ENCODE results near the gene C7orf33. TPM values are rescaled to one million over a fixed set of nuclear protein-coding genes. Genes with fewer than 3 reads are reported as not detected.

C7orf33 gene
- total RNA-seq, 4 donors from 2014 or later, result not detected

DNA sequence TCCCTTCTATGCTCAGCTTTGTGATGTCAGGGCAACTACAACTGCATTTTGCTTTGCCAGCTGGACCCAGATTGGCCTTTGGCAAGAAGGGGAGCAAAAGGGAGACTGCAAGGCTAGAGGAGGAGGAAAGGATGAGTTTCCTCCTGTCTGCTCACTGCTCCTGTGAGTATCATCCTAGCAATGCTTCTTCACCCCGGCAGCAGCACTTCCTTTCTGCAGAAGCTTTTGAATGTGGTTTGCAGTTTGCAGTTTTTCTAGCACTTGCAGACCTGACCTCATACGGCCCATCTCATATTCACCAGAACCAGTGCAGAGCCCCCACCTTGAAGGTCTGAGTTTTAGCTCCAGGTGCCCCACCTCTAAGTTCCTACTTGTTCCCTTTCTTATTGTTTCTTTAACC lies 14.8 kb downstream of the C7orf33 start:
- Histone ChIP-seq H3K9me3 (no peaks in the 10 kb centered on the region), H3K4me1 (no peaks in the 10 kb centered on the region), H3K4me3 (no peak overlapping the region), H3K27ac (no peak overlapping the region), H3K27me3 (no peaks in the 10 kb centered on the region), H3K36me3 (no peaks in the 10 kb centered on the region)
- intact Hi-C loops (cut with DNase I; ENCODE audit: low total_unique reads), result no loop called here
- TF ChIP-seq, protein P1, sequence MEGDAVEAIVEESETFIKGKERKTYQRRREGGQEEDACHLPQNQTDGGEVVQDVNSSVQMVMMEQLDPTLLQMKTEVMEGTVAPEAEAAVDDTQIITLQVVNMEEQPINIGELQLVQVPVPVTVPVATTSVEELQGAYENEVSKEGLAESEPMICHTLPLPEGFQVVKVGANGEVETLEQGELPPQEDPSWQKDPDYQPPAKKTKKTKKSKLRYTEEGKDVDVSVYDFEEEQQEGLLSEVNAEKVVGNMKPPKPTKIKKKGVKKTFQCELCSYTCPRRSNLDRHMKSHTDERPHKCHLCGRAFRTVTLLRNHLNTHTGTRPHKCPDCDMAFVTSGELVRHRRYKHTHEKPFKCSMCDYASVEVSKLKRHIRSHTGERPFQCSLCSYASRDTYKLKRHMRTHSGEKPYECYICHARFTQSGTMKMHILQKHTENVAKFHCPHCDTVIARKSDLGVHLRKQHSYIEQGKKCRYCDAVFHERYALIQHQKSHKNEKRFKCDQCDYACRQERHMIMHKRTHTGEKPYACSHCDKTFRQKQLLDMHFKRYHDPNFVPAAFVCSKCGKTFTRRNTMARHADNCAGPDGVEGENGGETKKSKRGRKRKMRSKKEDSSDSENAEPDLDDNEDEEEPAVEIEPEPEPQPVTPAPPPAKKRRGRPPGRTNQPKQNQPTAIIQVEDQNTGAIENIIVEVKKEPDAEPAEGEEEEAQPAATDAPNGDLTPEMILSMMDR (IDR thresholded peaks at IDR 0.05), result no peak
- TF ChIP-seq POLR2A (IDR thresholded peaks at IDR 0.05), result no peak
- DNase-seq, result no peak

DNA sequence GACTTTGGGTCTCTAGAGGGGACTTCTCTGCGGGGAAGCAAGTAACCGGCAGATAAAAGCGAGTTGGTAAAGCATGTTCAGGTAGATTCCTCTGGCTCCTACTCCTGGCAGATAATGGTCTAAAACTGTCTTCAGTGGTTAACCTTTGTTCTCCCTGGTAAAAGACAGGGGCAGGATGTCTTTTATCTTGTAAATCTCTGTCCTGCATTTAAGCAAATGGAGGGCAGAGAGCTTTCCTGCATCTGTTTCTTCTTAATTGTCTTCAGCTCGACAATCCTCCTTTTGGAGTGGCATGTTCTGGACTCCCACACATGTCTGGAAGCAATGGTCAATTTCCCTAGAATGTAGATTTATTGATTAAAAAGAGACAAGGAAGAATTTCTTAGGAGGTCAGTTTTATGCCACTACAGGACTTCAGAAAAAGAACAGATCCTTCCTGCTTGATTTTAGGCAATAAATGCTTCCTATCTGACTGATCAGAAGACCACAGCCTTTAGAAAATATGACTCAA lies 16.6 kb downstream of the C7orf33 start:
- no peaks in the 10 kb centered on the region for H3K27me3 ChIP-seq
- intact Hi-C loops (cut with DNase I; ENCODE audit: low total_unique reads), result no loop called here
- TF ChIP-seq POLR2A (IDR thresholded peaks at IDR 0.05), result no peak
- TF ChIP-seq, protein P1 (IDR thresholded peaks at IDR 0.05), result no peak
- H3K4me3 ChIP-seq, result no peak overlapping the region
- no peak overlapping the region for H3K27ac ChIP-seq
- no peaks in the 10 kb centered on the region for H3K9me3 ChIP-seq
- DNase-seq, result no peak
- H3K4me1 ChIP-seq, result no peaks in the 10 kb centered on the region
- no peaks in the 10 kb centered on the region for H3K36me3 ChIP-seq

DNA sequence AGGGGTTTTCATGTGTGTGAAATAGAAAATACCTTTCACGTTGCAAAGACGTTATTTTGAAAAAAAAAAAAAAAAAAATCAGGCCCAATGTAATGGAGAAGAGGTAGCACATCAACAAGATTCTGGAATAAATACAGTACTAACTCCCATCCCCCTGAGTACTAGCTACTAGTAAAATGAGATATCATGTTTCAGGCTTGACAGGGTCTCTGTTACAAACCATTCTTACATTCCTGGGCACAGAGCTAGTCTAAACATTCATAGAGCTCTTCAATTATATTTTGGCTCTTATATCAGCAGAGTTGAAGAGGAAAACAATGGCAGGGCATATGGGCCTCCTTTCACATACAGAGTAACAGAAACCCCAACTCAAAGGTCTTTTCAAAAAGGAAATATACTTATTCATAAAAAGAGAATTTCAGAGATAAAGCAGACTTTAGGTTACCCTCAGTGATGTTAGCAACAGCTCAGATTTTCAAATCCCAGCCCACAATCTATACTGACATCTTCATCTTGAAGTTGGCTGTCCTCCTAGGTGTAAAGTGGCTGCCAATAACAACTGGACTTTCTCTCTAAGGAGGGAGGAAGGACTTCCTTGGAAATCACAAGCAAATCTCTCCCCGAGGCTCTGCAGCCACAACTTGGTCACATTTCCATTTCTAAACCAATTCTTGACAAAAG lies 18.6 kb downstream of the C7orf33 start:
- no peaks in the 10 kb centered on the region for H3K27me3 ChIP-seq
- DNase-seq, result no peak
- no peaks in the 10 kb centered on the region for H3K36me3 ChIP-seq
- intact Hi-C loops (cut with DNase I; ENCODE audit: low total_unique reads), result no loop called here
- no peaks in the 10 kb centered on the region for H3K4me1 ChIP-seq
- TF ChIP-seq, protein P1 (IDR thresholded peaks at IDR 0.05), result no peak
- TF ChIP-seq POLR2A (IDR thresholded peaks at IDR 0.05), result no peak
- H3K4me3 ChIP-seq, result no peak overlapping the region
- H3K27ac ChIP-seq, result no peak overlapping the region
- no peaks in the 10 kb centered on the region for H3K9me3 ChIP-seq

DNA sequence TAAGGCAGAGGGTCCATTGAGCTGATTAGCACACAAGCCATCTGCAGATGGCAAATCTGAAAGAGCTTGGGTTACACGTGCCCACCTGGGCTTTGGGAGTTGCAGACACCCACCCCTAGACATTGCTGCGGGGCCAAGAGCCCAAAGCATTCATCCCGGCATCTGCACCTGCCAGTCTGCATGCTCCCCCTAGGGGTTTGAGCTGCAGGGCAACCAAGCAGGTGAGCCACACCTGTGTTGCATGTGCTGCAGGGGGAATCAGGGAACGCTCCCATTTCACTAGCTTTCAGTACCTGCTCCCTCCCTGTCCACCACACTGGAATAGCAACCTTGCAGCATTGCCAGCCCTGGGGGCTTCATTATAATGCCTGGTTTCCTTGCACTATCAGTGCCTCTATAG lies 21.1 kb downstream of the C7orf33 start:
- intact Hi-C loops (cut with DNase I; ENCODE audit: low total_unique reads), result no loop called here
- TF ChIP-seq, protein P1 (IDR thresholded peaks at IDR 0.05), result no peak
- no peak for TF ChIP-seq POLR2A (IDR thresholded peaks at IDR 0.05)
- no peaks in the 10 kb centered on the region for H3K9me3 ChIP-seq
- H3K27ac ChIP-seq, result no peak overlapping the region
- no peaks in the 10 kb centered on the region for H3K4me1 ChIP-seq
- no peak overlapping the region for H3K4me3 ChIP-seq
- DNase-seq, result no peak
- no peaks in the 10 kb centered on the region for H3K36me3 ChIP-seq
- no peaks in the 10 kb centered on the region for H3K27me3 ChIP-seq

DNA sequence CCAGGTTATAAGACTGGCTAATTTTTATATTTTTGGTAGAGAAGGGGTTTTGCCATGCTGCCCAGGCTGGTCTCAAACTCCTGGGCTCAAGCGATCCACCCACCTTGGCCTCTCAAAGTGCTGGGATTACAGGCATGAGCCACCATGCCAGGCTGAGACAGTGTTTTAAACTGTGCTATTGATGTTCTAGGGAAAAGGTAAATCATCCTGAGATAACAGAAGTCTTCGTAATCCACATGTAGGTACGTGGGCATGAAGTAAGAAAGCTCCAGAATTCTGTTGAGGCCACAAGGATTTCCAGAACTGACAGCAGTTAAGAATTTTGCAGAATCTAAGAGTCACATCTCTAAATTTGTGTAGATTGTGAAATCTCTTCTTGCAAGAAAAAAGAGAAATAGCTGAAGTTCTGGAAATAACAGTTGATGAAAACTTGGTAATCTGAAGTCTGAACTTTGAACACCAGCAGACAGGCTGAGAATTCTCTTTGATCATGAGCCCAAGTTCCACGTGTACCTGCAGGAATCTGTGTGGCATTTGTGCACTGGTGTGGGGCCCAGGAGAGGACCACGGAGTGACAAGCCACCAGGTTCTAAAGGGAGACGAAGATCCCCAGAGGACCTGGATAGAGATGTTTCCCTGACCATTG lies 24.6 kb downstream of the C7orf33 start:
- DNase-seq, result no peak
- Histone ChIP-seq H3K36me3 (no peaks in the 10 kb centered on the region), H3K4me1 (no peaks in the 10 kb centered on the region), H3K27me3 (no peaks in the 10 kb centered on the region), H3K9me3 (no peaks in the 10 kb centered on the region), H3K4me3 (no peak overlapping the region), H3K27ac (no peak overlapping the region)
- intact Hi-C loops (cut with DNase I; ENCODE audit: low total_unique reads), result no loop called here
- TF ChIP-seq, protein P1 (IDR thresholded peaks at IDR 0.05), result no peak
- no peak for TF ChIP-seq POLR2A (IDR thresholded peaks at IDR 0.05)
